Gastrocnemius medialis (tissue), 4 donors: ENCODE data around the gene NIPA2.

Source experiments
- POLR2A ChIP-seq, 2 donors: fragments of 450-650 bp; IDR thresholded peaks; one replicate each; pipeline ENCODE4 v1.6.1; 2017; ENCODE audit warnings: antibody characterized with exemption in 2 of 2, mild to moderate bottlenecking in 2 of 2, moderate library complexity in 2 of 2
- TF ChIP-seq, protein P1 (sequence below), 5 experiments: fragments of 450-650 bp in 3 of 5; fragments of 200-600 bp in 2 of 5; sonication (generic) in 2 of 5; IDR thresholded peaks in 4 of 5; conservative IDR thresholded peaks in 1 of 5; 1 replicate in 4 of 5; 2 replicates in 1 of 5; pipeline ENCODE4 v1.5.1; 2016 to 2019; ENCODE audit warnings: antibody characterized with exemption in 5 of 5, mild to moderate bottlenecking in 3 of 5, moderate library complexity in 3 of 5

DNA sequence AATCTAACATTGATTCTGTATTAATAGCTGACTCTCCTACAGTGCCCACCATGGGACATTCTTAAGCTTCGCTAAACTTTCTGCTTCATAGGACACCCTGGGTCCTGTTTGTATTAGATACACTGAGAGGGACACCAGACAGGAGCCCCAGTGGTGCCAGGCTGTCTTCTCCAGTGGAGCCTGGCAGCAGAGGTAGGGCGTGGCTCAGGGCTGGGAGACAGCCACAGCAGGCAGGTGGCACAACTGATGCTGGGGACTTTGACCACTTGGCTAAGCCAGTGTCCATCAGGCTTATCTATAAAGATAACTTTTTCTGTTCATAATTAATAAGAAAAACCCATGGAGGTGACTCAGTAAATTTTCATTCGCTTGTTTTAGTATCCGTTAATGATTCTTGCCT lies 30.2 kb upstream of the NIPA2 start:
- TF ChIP-seq, protein P1, sequence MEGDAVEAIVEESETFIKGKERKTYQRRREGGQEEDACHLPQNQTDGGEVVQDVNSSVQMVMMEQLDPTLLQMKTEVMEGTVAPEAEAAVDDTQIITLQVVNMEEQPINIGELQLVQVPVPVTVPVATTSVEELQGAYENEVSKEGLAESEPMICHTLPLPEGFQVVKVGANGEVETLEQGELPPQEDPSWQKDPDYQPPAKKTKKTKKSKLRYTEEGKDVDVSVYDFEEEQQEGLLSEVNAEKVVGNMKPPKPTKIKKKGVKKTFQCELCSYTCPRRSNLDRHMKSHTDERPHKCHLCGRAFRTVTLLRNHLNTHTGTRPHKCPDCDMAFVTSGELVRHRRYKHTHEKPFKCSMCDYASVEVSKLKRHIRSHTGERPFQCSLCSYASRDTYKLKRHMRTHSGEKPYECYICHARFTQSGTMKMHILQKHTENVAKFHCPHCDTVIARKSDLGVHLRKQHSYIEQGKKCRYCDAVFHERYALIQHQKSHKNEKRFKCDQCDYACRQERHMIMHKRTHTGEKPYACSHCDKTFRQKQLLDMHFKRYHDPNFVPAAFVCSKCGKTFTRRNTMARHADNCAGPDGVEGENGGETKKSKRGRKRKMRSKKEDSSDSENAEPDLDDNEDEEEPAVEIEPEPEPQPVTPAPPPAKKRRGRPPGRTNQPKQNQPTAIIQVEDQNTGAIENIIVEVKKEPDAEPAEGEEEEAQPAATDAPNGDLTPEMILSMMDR (IDR thresholded peaks at IDR 0.05 in 4 of 5, conservative IDR thresholded peaks at IDR 0.05 in 1 of 5), result no peak
- TF ChIP-seq POLR2A (IDR thresholded peaks at IDR 0.05), result no peak
